NB4 (cell line): ENCODE results near the gene ZMYM3.
A peak's percentile ranks its signal among the peaks of the same experiment; 100 is the strongest.
"Not testable (repeated sequence)": the region's sequence is repeated elsewhere in the genome, so short reads cannot be mapped to it uniquely, and the experiment has no call there.

ENCODE experiments used
- DNase-seq: peaks from one replicate; pipeline ENCODE4 v3.0.0; 2010; ENCODE audit warnings: low read depth
- H3K4me3 ChIP-seq: one replicate; pipeline ENCODE4 v1.5.1; 2011; ENCODE audit warnings: mild to moderate bottlenecking, low read depth, low read length, moderate library complexity
- MYC ChIP-seq: IDR thresholded peaks from 2 replicates; pipeline ENCODE4 v1.6.1; 2011; ENCODE audit warnings: low read depth, low read length
- POLR2A ChIP-seq: IDR thresholded peaks from 2 replicates; pipeline ENCODE4 v1.6.1; 2011; ENCODE audit warnings: mild to moderate bottlenecking; ENCODE audit not compliant: insufficient read length; ENCODE audit errors: extremely low read depth
- TF ChIP-seq, protein P1 (sequence below): IDR thresholded peaks from one replicate; pipeline ENCODE4 v1.5.1; 2012; ENCODE audit warnings: low read depth, low read length
- TF ChIP-seq, protein P2 (sequence below): IDR thresholded peaks from 2 replicates; pipeline ENCODE4 v1.6.1; 2011; ENCODE audit warnings: low read depth, low read length

The ZMYM3 gene

DNA sequence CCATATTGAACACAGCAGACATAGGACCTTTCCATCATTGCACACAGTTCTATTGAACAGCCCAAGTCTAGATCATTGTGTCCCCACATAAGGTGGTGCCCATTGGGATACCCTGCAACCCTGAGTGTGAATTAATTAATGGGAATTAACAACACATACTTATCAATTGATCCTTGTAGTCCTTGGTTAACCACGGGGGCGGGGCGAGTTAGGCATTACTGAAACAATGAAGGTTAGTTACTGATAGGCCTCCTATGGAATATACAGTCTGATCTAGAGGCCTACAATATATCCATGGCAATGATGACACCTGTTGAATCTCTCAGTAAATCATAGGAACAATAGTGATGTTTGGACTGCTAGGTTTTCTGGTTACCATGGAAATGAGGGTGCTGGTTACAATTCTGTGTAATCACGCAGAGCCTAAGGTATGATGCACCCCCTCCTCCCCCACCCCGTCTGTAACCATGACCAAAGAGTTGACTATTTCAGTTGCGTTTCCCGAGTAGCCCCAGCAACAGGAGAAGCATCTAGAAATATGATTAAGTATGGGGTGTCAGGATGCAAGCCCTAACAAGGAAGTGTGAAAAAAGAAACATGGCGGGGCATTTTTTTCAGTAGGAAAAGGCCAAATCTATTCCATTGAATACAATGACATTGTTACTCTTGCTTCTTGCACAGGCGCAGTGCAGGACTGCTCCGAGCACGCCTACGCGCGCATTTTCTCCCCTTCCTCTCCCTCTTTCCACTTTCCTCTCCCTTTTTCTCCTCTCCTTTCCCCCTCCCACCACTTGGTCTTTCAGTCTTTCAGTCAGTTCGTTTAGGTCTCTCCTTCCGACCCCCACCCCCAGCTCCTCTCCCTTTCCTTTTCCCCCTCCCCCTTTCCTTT lies 28.8 kb upstream of the ZMYM3 start:
- H3K4me3 ChIP-seq = peak overlapping the region; percentile 56
- TF ChIP-seq, protein P1, sequence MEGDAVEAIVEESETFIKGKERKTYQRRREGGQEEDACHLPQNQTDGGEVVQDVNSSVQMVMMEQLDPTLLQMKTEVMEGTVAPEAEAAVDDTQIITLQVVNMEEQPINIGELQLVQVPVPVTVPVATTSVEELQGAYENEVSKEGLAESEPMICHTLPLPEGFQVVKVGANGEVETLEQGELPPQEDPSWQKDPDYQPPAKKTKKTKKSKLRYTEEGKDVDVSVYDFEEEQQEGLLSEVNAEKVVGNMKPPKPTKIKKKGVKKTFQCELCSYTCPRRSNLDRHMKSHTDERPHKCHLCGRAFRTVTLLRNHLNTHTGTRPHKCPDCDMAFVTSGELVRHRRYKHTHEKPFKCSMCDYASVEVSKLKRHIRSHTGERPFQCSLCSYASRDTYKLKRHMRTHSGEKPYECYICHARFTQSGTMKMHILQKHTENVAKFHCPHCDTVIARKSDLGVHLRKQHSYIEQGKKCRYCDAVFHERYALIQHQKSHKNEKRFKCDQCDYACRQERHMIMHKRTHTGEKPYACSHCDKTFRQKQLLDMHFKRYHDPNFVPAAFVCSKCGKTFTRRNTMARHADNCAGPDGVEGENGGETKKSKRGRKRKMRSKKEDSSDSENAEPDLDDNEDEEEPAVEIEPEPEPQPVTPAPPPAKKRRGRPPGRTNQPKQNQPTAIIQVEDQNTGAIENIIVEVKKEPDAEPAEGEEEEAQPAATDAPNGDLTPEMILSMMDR = no peak
- no peak for TF ChIP-seq POLR2A
- no peak for TF ChIP-seq MYC
- TF ChIP-seq, protein P2, sequence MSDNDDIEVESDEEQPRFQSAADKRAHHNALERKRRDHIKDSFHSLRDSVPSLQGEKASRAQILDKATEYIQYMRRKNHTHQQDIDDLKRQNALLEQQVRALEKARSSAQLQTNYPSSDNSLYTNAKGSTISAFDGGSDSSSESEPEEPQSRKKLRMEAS = no peak
- DNase-seq = no peak

DNA sequence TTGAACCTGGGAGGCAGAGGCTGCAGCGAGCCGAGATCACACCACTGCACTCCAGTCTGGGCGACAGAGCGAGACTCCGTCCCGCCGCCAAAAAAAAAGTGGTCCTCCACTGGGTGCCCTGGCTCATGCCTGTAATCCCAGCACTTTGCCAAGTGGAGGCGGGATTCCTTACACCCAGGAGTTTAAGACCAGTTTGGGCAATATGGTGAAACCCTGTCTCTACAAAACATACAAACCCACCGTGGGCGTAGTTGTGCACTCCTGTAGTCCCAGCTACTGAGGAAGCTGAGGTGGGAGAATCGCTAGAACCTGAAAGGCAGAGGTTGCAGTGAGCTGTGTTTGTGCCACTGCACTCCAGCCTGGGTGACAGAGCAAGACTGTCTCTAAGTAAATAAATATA lies 27.4 kb upstream of the ZMYM3 start:
- not testable (repeated sequence) for DNase-seq, H3K4me3 ChIP-seq

DNA sequence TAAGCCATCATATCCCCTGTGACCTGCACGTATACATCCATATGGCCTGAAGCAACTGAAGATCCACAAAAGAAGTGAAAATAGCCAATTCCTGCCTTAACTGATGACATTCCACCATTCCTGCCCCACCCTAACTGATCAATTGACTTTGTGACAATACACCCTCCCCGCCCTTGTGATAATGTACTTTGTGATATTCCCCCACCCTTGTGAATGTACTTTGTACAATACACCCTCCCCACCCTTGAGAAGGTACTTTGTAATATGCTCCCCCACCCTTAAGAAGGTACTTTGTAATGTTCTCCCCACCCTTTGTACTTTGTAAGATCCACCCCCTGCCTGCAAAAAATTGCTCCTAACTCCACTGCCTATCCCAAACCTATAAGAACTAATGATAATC lies 18.4 kb upstream of the ZMYM3 start:
- not testable (repeated sequence) for DNase-seq, H3K4me3 ChIP-seq

DNA sequence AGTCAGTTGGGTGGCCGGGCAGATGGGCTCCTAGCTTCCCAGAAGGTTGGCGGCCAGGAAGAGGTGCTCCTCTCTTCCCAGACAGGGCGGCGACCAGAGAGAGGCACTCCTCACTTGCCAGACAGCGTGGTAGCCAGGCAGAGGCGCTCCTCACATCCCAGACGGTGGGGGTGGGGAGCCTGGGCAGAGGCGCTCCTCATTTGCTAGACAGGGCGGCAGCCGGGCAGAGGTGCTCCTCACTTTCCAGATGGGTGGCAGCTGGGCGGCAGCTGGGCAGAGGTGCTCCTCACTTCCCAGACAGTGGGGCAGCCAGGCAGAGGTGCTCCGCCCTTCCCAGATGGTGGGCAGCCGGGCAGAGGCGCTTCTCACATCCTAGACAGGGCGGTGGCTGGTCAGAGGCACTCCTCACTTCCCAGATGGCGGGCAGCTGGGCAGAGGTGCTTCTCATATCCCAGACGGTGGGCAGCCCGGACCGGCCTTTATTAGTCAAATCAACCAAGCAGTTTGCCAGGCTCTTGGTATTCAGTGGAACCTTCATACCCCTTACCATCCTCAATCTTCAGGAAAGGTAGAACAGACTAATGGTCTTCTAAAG lies 16.0 kb upstream of the ZMYM3 start:
- no peak for DNase-seq

DNA sequence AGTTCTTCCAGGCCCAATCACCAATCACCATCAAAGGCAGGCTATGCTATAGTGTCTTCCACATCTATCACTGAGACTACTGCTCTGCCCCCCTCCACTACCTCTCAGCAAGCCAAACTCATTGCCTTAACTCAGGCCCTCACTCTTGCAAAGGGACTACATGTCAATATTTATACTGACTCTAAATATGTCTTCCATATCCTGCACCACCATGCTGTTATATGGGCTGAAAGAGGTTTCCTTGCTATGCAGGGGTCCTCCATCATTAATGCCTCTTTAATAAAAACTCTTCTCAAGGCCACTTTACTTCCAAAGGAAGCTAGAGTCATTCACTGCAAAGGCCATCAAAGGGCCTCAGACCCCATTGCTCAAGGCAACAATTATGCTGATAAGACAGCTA lies 14.7 kb upstream of the ZMYM3 start:
- not testable (repeated sequence) for DNase-seq, H3K4me3 ChIP-seq

More for the DNA sequence above, 16.0 kb upstream of the ZMYM3 start:
- no peak overlapping the region for H3K4me3 ChIP-seq
- no peak for TF ChIP-seq POLR2A
- TF ChIP-seq, protein P1 = no peak
- no peak for TF ChIP-seq MYC

DNA sequence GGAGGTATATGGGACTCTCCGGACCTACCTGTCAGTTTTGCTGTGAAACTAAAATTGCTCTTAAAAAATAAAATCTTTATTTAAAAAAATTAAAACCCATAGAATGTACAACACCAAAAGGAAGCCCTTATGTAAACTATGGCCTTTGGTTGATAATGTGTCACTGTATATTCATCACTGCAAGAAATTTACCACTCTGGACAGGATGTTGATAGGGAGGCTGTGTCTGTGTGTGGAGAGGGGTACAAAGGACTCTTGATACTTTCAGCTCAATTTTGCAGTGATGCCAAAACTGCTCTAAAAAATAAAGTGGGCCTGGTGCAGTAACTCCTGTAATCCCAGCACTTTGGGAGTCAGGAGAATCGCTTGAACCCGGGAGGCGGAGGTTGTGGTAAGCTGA lies 2.9 kb upstream of the ZMYM3 start:
- no peak overlapping the region for H3K4me3 ChIP-seq
- TF ChIP-seq, protein P2 = no peak
- no peak for TF ChIP-seq POLR2A
- DNase-seq = no peak

DNA sequence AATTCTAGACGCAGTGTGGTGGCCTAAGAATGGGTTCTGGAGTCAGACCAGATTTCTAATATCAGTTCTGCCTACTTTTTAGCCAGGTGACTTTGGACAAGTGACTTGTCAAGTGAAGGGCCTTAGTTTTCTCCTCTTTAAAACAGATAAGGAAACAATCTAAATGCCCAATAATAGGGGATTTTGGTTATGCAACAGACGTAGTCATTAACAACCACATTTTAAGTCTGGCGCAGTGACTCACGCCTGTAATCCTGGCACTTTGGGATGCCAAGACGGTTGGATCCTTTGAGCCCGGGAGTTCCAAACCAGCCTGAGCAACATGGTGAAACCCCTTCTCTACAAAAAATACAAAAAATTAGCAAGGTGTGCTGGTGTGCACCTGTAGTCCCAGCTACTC lies 2.1 kb upstream of the ZMYM3 start:
- H3K4me3 ChIP-seq = no peak overlapping the region
- no peak for DNase-seq
- TF ChIP-seq MYC (no peak), POLR2A (no peak)
- TF ChIP-seq, protein P2 = no peak
- TF ChIP-seq, protein P1 = no peak

DNA sequence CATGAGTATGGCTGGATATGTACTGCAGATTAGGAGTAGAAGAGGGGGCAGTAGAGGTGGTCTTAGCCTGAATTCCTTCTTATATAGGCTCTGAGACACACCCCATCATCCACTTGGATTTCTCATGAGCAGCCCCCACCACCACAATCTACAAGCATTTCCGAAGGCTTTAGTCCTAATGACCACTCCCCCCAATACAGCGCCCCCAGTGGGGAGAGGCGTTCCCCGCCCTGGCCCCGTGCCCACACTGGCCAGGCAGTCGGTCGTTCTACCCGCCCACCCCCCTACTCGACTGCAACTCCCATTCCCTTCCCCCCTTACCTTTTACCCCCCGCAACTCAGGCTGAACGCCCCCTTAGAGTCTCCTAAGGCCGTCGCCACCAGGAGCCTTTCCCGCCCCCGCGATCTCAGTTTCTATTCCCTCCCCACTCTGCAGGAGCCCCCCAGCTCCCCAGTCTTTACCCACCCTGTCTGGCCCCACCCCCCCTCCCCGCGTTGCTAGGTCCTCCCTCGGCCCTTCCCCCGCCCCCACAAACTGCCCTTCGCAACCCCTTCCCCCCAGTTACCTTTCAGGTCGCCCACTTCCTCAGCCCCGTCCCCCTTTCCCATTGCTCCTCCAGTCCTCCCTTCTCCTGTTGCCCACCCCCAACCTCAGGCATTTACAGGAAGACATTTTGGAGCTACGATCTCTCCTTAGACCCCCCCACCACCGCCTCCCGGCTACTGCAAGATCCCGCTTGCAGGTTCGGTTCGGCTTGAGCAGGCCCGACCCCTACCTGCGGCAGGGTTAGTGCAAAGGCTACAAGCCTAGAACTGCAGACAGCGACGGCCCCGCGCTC lies 468 bp downstream of the ZMYM3 start:
- H3K4me3 ChIP-seq = peak overlapping the region; percentile 77
- TF ChIP-seq MYC = no peak
- no peak for TF ChIP-seq POLR2A
- TF ChIP-seq, protein P1 = peak; percentile 50
- TF ChIP-seq, protein P2 = no peak
- DNase-seq = peak; percentile 71
